HepG2 (cell line): ENCODE results near the gene CCND1. TPM values are rescaled to one million over a fixed set of nuclear protein-coding genes. Genes with fewer than 3 reads are reported as not detected.

ENCODE experiments used
- BRD4 ChIP-seq: sonication (generic); formaldehyde crosslinking; IDR thresholded peaks from 2 replicates; pipeline ENCODE4 v1.4.0; 2020; ENCODE audit warnings: missing genetic modification reagents
- MAFK ChIP-seq, 2 experiments: IDR thresholded peaks in 1 of 2; conservative IDR thresholded peaks in 1 of 2; 2 replicates each; pipeline ENCODE4 v1.6.1; 2011; ENCODE audit warnings: improper control_type of control experiment in 2 of 2, low read length in 2 of 2
- NBN ChIP-seq: fragments of 450-650 bp; conservative IDR thresholded peaks from 2 replicates; pipeline ENCODE4 v1.6.1; 2017
- RXRB ChIP-seq: IDR thresholded peaks from 2 replicates; pipeline ENCODE4 v1.6.1; 2016; ENCODE audit warnings: borderline replicate concordance, missing genetic modification reagents, missing compliant biosample characterization
- SMAD3 ChIP-seq: sonication (generic); formaldehyde crosslinking; IDR thresholded peaks from 2 replicates; pipeline ENCODE4 v1.4.0; 2020; ENCODE audit warnings: missing genetic modification reagents
- TMF1 ChIP-seq: sonication (generic); formaldehyde crosslinking; IDR thresholded peaks from 2 replicates; pipeline ENCODE4 v1.8.1; 2022; ENCODE audit warnings: low read depth, missing genetic modification reagents
- ZFAT ChIP-seq: sonication (generic); formaldehyde crosslinking; conservative IDR thresholded peaks from 2 replicates; pipeline ENCODE4 v1.8.1; 2023; ENCODE audit warnings: missing genetic modification reagents, inconsistent platforms
- ZNF30 ChIP-seq: sonication (generic); formaldehyde crosslinking; IDR thresholded peaks from 2 replicates; pipeline ENCODE4 v1.5.0; 2020; ENCODE audit warnings: mild to moderate bottlenecking, missing genetic modification reagents
- ZNF430 ChIP-seq: sonication (generic); formaldehyde crosslinking; IDR thresholded peaks from 2 replicates; pipeline ENCODE4 v1.9.0; 2021; ENCODE audit warnings: mild to moderate bottlenecking, missing genetic modification reagents
- ZNF543 ChIP-seq: sonication (generic); formaldehyde crosslinking; IDR thresholded peaks from 2 replicates; pipeline ENCODE4 v1.4.0; 2020; ENCODE audit warnings: mild to moderate bottlenecking, missing genetic modification reagents
- polyA plus RNA-seq, 8 experiments: library from polyadenylated mRNA; depleted of rRNA in 3 of 8; stranded (reverse) in 7 of 8; unstranded in 1 of 8; fragments of >200 nt; fragmentation: Illumina TruSeq in 4 of 8; extraction: Trizol in 4 of 8; gene quantifications; 2 replicates each; pipeline versions ENCODE4 v1.2.1 to v1.2.3, GENCODE V29; 2011 to 2016; ENCODE audit warnings: low read depth in 4 of 8, missing spikeins in 1 of 8, mixed read lengths in 1 of 8; ENCODE audit not compliant: insufficient read depth in 1 of 8
- total RNA-seq, 5 experiments: library from RNA; depleted of rRNA; stranded (reverse); fragments of >200 nt; fragmentation: Illumina TruSeq; extraction: Trizol; gene quantifications; 2 replicates each; pipeline ENCODE4 v1.2.3, GENCODE V29; 2016; ENCODE audit warnings: low read depth in 1 of 5
- TF ChIP-seq, protein P1 (sequence below): sonication (generic); formaldehyde crosslinking; IDR thresholded peaks from 2 replicates; pipeline ENCODE4 v1.5.0; 2020; ENCODE audit warnings: mild to moderate bottlenecking, missing genetic modification reagents, moderate library complexity
- TF ChIP-seq, protein P2 (sequence below): sonication (generic); formaldehyde crosslinking; IDR thresholded peaks from 2 replicates; pipeline ENCODE4 v1.4.0; 2020; ENCODE audit warnings: missing genetic modification reagents
- TF ChIP-seq, protein P3 (sequence below): sonication (generic); formaldehyde crosslinking; IDR thresholded peaks from 2 replicates; pipeline ENCODE4 v1.8.1; 2023; ENCODE audit warnings: mild to moderate bottlenecking, missing genetic modification reagents
- TF ChIP-seq, protein P4 (sequence below): sonication (generic); formaldehyde crosslinking; IDR thresholded peaks from 2 replicates; pipeline ENCODE4 v1.8.1; 2023; ENCODE audit warnings: mild to moderate bottlenecking, moderate library complexity, missing genetic modification reagents
- TF ChIP-seq, protein P5 (sequence below): sonication (generic); formaldehyde crosslinking; IDR thresholded peaks from 2 replicates; pipeline ENCODE4 v1.4.0; 2020; ENCODE audit warnings: missing genetic modification reagents, borderline replicate concordance
- TF ChIP-seq, protein P6 (sequence below): IDR thresholded peaks from 2 replicates; pipeline ENCODE4 v1.6.1; 2016; ENCODE audit warnings: low read depth

CCND1 gene
- total and polyA plus RNA-seq, 2 of the 13 experiments (the other 11 are each of a cell fraction or from before 2014, with no cell fraction given), result 107 to 136 TPM

DNA sequence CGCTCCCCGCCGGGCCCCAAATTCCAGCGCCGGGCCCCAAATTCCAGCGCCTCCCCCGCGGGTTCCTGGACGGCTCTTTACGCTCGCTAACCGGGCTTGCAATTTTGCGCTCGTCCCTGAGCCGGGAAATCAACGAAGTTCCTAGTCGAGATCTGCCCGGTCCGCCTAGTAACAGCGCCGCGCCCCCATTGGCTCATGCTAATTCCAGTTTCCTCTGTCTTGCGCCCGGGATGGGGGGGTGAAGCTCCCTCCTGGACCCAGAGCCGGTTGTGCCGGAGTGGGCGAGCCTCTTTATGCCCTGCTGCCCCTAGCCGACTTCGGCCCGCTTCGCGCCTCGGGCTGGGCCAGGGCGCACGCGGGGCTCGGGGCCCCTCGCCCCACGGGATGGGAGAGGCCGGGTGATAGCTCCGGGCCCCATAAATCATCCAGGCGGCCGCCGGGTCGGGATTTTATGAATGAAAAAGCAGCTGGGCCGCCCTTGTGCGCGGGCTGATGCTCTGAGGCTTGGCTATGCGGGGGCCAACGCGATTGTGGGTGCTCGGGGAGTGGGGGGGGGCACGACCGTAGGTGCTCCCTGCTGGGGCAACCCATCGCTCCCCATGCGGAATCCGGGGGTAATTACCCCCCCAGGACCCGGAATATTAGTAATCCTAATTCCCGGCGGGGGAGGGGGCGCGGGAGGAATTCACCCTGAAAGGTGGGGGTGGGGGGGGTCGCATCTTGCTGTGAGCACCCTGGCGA lies 1.8 kb upstream of the CCND1 start (continued):
- TF ChIP-seq, protein P1, sequence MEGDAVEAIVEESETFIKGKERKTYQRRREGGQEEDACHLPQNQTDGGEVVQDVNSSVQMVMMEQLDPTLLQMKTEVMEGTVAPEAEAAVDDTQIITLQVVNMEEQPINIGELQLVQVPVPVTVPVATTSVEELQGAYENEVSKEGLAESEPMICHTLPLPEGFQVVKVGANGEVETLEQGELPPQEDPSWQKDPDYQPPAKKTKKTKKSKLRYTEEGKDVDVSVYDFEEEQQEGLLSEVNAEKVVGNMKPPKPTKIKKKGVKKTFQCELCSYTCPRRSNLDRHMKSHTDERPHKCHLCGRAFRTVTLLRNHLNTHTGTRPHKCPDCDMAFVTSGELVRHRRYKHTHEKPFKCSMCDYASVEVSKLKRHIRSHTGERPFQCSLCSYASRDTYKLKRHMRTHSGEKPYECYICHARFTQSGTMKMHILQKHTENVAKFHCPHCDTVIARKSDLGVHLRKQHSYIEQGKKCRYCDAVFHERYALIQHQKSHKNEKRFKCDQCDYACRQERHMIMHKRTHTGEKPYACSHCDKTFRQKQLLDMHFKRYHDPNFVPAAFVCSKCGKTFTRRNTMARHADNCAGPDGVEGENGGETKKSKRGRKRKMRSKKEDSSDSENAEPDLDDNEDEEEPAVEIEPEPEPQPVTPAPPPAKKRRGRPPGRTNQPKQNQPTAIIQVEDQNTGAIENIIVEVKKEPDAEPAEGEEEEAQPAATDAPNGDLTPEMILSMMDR, result no peak; the same call in 1 of the 2 replicates
- TF ChIP-seq, protein P2, sequence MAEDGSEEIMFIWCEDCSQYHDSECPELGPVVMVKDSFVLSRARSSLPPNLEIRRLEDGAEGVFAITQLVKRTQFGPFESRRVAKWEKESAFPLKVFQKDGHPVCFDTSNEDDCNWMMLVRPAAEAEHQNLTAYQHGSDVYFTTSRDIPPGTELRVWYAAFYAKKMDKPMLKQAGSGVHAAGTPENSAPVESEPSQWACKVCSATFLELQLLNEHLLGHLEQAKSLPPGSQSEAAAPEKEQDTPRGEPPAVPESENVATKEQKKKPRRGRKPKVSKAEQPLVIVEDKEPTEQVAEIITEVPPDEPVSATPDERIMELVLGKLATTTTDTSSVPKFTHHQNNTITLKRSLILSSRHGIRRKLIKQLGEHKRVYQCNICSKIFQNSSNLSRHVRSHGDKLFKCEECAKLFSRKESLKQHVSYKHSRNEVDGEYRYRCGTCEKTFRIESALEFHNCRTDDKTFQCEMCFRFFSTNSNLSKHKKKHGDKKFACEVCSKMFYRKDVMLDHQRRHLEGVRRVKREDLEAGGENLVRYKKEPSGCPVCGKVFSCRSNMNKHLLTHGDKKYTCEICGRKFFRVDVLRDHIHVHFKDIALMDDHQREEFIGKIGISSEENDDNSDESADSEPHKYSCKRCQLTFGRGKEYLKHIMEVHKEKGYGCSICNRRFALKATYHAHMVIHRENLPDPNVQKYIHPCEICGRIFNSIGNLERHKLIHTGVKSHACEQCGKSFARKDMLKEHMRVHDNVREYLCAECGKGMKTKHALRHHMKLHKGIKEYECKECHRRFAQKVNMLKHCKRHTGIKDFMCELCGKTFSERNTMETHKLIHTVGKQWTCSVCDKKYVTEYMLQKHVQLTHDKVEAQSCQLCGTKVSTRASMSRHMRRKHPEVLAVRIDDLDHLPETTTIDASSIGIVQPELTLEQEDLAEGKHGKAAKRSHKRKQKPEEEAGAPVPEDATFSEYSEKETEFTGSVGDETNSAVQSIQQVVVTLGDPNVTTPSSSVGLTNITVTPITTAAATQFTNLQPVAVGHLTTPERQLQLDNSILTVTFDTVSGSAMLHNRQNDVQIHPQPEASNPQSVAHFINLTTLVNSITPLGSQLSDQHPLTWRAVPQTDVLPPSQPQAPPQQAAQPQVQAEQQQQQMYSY, result no peak
- TF ChIP-seq, protein P3, sequence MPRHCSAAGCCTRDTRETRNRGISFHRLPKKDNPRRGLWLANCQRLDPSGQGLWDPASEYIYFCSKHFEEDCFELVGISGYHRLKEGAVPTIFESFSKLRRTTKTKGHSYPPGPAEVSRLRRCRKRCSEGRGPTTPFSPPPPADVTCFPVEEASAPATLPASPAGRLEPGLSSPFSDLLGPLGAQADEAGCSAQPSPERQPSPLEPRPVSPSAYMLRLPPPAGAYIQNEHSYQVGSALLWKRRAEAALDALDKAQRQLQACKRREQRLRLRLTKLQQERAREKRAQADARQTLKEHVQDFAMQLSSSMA (CRISPR knock-in tag), result no peak
- no peak for TF ChIP-seq MAFK (conservative IDR thresholded peaks at IDR 0.05 in 1 of 2, IDR thresholded peaks at IDR 0.05 in 1 of 2; ENCODE audit: low read length in 2 of 2)
- TF ChIP-seq TMF1 (CRISPR knock-in tag), result no peak
- no peak for TF ChIP-seq NBN
- TF ChIP-seq ZNF543 (CRISPR knock-in tag), result no peak
- no peak for TF ChIP-seq ZNF430 (CRISPR knock-in tag)
- TF ChIP-seq, protein P4, sequence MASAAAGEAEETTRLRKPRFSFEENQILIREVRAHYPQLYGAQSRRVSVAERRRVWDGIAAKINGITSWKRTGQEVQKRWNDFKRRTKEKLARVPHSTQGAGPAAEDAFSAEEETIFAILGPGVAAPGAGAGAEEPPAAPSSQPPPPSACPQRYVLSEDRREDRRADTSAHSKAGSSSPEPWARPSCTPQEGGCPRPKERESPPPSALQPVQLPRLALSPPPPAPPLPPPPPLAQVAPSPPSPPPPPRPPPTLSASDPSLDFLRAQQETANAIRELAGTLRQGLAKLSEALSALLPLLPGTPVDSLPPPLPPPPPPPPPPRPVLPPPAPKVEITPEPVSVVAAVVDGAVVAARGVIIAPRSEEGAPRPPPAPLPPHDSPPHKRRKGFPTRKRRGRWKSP, result peak; percentile 92
- TF ChIP-seq BRD4 (CRISPR knock-in tag), result no peak
- TF ChIP-seq SMAD3 (CRISPR knock-in tag), result no peak
- TF ChIP-seq, protein P5, sequence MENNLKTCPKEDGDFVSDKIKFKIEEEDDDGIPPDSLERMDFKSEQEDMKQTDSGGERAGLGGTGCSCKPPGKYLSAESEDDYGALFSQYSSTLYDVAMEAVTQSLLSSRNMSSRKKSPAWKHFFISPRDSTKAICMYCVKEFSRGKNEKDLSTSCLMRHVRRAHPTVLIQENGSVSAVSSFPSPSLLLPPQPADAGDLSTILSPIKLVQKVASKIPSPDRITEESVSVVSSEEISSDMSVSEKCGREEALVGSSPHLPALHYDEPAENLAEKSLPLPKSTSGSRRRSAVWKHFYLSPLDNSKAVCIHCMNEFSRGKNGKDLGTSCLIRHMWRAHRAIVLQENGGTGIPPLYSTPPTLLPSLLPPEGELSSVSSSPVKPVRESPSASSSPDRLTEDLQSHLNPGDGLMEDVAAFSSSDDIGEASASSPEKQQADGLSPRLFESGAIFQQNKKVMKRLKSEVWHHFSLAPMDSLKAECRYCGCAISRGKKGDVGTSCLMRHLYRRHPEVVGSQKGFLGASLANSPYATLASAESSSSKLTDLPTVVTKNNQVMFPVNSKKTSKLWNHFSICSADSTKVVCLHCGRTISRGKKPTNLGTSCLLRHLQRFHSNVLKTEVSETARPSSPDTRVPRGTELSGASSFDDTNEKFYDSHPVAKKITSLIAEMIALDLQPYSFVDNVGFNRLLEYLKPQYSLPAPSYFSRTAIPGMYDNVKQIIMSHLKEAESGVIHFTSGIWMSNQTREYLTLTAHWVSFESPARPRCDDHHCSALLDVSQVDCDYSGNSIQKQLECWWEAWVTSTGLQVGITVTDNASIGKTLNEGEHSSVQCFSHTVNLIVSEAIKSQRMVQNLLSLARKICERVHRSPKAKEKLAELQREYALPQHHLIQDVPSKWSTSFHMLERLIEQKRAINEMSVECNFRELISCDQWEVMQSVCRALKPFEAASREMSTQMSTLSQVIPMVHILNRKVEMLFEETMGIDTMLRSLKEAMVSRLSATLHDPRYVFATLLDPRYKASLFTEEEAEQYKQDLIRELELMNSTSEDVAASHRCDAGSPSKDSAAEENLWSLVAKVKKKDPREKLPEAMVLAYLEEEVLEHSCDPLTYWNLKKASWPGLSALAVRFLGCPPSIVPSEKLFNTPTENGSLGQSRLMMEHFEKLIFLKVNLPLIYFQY (CRISPR knock-in tag), result peak; percentile 88
- no peak for TF ChIP-seq ZNF30 (CRISPR knock-in tag)
- no peak for TF ChIP-seq ZFAT (CRISPR knock-in tag)
- TF ChIP-seq, protein P6, sequence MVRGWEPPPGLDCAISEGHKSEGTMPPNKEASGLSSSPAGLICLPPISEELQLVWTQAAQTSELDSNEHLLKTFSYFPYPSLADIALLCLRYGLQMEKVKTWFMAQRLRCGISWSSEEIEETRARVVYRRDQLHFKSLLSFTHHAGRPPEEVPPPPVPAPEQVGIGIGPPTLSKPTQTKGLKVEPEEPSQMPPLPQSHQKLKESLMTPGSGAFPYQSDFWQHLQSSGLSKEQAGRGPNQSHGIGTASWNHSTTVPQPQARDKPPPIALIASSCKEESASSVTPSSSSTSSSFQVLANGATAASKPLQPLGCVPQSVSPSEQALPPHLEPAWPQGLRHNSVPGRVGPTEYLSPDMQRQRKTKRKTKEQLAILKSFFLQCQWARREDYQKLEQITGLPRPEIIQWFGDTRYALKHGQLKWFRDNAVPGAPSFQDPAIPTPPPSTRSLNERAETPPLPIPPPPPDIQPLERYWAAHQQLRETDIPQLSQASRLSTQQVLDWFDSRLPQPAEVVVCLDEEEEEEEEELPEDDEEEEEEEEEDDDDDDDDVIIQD (CRISPR knock-in tag), result no peak
- peak; percentile 25; the same call in 1 of the 2 replicates for TF ChIP-seq RXRB
